HepG2 (cell line): Measurements from ENCODE around the gene LPAR1. TPM values are rescaled to one million over a fixed set of nuclear protein-coding genes. Genes with fewer than 3 reads are reported as not detected.

Source experiments
- ATAC-seq: fragments of 200-7000 bp; cut with Tn5 transposase; 3 replicates; pipeline ENCODE4 v1.9.1; 2020; ENCODE audit warnings: mild to moderate bottlenecking, moderate library complexity
- BruUV-seq: library from RNA; stranded (reverse); fragments of 400-500 nt; replicated peaks from 2 replicates; lab custom pipeline; 2021; lab: Mats Ljungman, UMichigan
- CTCF ChIA-PET: fragments of 300-600 bp; formaldehyde crosslinking; extraction: SDS; loops from one replicate; lab custom pipeline; 2021; ENCODE audit warnings: low total read pairs, inconsistent platforms, low intra/inter-chr PET ratio; lab: Yijun Ruan, JAX
- POLR2A ChIA-PET: fragments of 350-600 bp; sonication (Branson Sonifier 250); formaldehyde crosslinking; loops from one replicate; lab custom pipeline; 2020; ENCODE audit warnings: antibody characterized with exemption, inconsistent platforms; lab: Yijun Ruan, JAX
- DNase-seq: peaks from one replicate; pipeline ENCODE4 v3.0.0-alpha.2; 2015; ENCODE audit warnings: low spot score
- FAIRE-seq: peaks from 3 replicates; lab custom pipeline; 2011; peaks lifted over from hg19 to GRCh38; lab: Jason Lieb, UNC
- H2AFZ ChIP-seq: one replicate; pipeline ENCODE4 v1.6.1; 2011; ENCODE audit warnings: low read length, inconsistent platforms
- H3K27ac ChIP-seq: fragments of 300-600 bp; 3 replicates; pipeline ENCODE4 v1.8.0; 2011; ENCODE audit warnings: mixed run types, mild to moderate bottlenecking, mixed read lengths, low read length, inconsistent platforms; ENCODE audit not compliant: insufficient read depth; ENCODE audit errors: extremely low read length
- H3K27me3 ChIP-seq, 2 experiments: fragments of 200-600 bp in 1 of 2; 2 replicates in 1 of 2; 3 replicates in 1 of 2; pipeline versions ENCODE4 v1.6.0 to v1.8.0; 2011; ENCODE audit warnings: low read length in 2 of 2, mild to moderate bottlenecking in 2 of 2, moderate library complexity in 2 of 2, inconsistent platforms in 1 of 2; ENCODE audit not compliant: insufficient read depth in 2 of 2, control insufficient read depth in 1 of 2
- H3K36me3 ChIP-seq, 2 experiments: fragments of 200-600 bp in 1 of 2; replicated peaks in 1 of 2; 2 replicates in 1 of 2; 3 replicates in 1 of 2; pipeline versions ENCODE4 v1.5.1 to v1.8.0; 2011; ENCODE audit warnings: low read length in 2 of 2, inconsistent platforms in 1 of 2; ENCODE audit not compliant: insufficient read depth in 2 of 2, control insufficient read depth in 1 of 2
- H3K4me1 ChIP-seq: 2 replicates; pipeline ENCODE4 v1.5.1; 2012; ENCODE audit warnings: low read length, inconsistent platforms; ENCODE audit not compliant: insufficient read depth
- H3K4me2 ChIP-seq: 2 replicates; pipeline ENCODE4 v1.6.0; 2011; ENCODE audit warnings: low read depth, low read length, inconsistent platforms
- H3K4me3 ChIP-seq, 3 experiments: fragments of 200-600 bp in 1 of 3; sonication (generic), shearing (Covaris generic) in 1 of 3; replicated peaks in 1 of 3; 2 replicates each; pipeline ENCODE4 v1.5.1; 2011 to 2016; ENCODE audit warnings: low read length in 3 of 3, inconsistent platforms in 2 of 3, low read depth in 2 of 3, mild to moderate bottlenecking in 2 of 3, control low read depth in 1 of 3, mixed read lengths in 1 of 3; ENCODE audit not compliant: insufficient read depth in 1 of 3
- H3K79me2 ChIP-seq: one replicate; pipeline ENCODE4 v1.6.1; 2011; ENCODE audit warnings: low read length, inconsistent platforms; ENCODE audit not compliant: insufficient read depth
- H3K9ac ChIP-seq: 2 replicates; pipeline ENCODE4 v1.6.0; 2011; ENCODE audit warnings: mild to moderate bottlenecking, low read depth, low read length, inconsistent platforms; ENCODE audit not compliant: insufficient read depth
- H3K9me3 ChIP-seq: 2 replicates; pipeline ENCODE4 v1.5.1; 2012; ENCODE audit warnings: mild to moderate bottlenecking, low read length
- H4K20me1 ChIP-seq: 2 replicates; pipeline ENCODE4 v1.6.0; 2011; ENCODE audit warnings: inconsistent platforms, mild to moderate bottlenecking, low read length, moderate library complexity; ENCODE audit not compliant: insufficient read depth
- CBFB ChIP-seq: sonication (generic); formaldehyde crosslinking; IDR thresholded peaks from 2 replicates; pipeline ENCODE4 v1.4.0; 2020; ENCODE audit warnings: missing genetic modification reagents
- CBX2 ChIP-seq, 2 experiments: fragments of 200-600 bp in 1 of 2; sonication (generic); formaldehyde crosslinking in 1 of 2; IDR thresholded peaks; 2 replicates each; pipeline versions ENCODE4 v1.7.0 to v1.8.1; 2018 to 2022; ENCODE audit warnings: low read depth in 2 of 2, low read length in 1 of 2, mild to moderate bottlenecking in 1 of 2, missing genetic modification reagents in 1 of 2
- ELF3 ChIP-seq: IDR thresholded peaks from 2 replicates; pipeline ENCODE4 v1.6.1; 2016; ENCODE audit warnings: missing genetic modification reagents, missing compliant biosample characterization
- EZH2 ChIP-seq: conservative IDR thresholded peaks from 2 replicates; pipeline ENCODE4 v1.6.1; 2012; ENCODE audit warnings: mild to moderate bottlenecking, low read depth, low read length, moderate library complexity
- HHEX ChIP-seq: IDR thresholded peaks from 2 replicates; pipeline ENCODE4 v1.6.1; 2016; ENCODE audit warnings: control low read depth
- HOMEZ ChIP-seq: IDR thresholded peaks from 2 replicates; pipeline ENCODE4 v1.6.1; 2016; ENCODE audit warnings: low read depth
- MED1 ChIP-seq: sonication (generic); formaldehyde crosslinking; IDR thresholded peaks from 2 replicates; pipeline ENCODE4 v1.4.0; 2020; ENCODE audit warnings: missing genetic modification reagents
- MLX ChIP-seq: IDR thresholded peaks from 2 replicates; pipeline ENCODE4 v1.6.1; 2016
- NFIC ChIP-seq: IDR thresholded peaks from 2 replicates; pipeline ENCODE4 v1.6.1; 2012; ENCODE audit warnings: mild to moderate bottlenecking, low read length, inconsistent platforms
- PAWR ChIP-seq: sonication (generic); formaldehyde crosslinking; IDR thresholded peaks from 2 replicates; pipeline ENCODE4 v1.4.0; 2020; ENCODE audit warnings: missing genetic modification reagents, mild to moderate bottlenecking, borderline replicate concordance
- PHF20 ChIP-seq: sonication (generic); formaldehyde crosslinking; IDR thresholded peaks from 2 replicates; pipeline ENCODE4 v1.5.0; 2020; ENCODE audit warnings: mild to moderate bottlenecking, missing genetic modification reagents
- RXRB ChIP-seq: IDR thresholded peaks from 2 replicates; pipeline ENCODE4 v1.6.1; 2016; ENCODE audit warnings: borderline replicate concordance, missing genetic modification reagents, missing compliant biosample characterization
- TEAD2 ChIP-seq: sonication (generic); formaldehyde crosslinking; IDR thresholded peaks from 2 replicates; pipeline ENCODE4 v1.9.0; 2021; ENCODE audit warnings: missing genetic modification reagents
- THAP8 ChIP-seq: sonication (generic); formaldehyde crosslinking; IDR thresholded peaks from 2 replicates; pipeline ENCODE4 v1.5.1; 2020; ENCODE audit warnings: missing genetic modification reagents, mild to moderate bottlenecking, borderline replicate concordance
- U2AF2 ChIP-seq: fragments of 200-400 bp; formaldehyde crosslinking; IDR thresholded peaks from 2 replicates; pipeline ENCODE4 v1.6.1; 2017; ENCODE audit warnings: low read depth, mild to moderate bottlenecking, low read length
- ZMYM4 ChIP-seq: sonication (generic); formaldehyde crosslinking; IDR thresholded peaks from 2 replicates; pipeline ENCODE4 v1.8.1; 2023; ENCODE audit warnings: mild to moderate bottlenecking, missing genetic modification reagents
- ZNF570 ChIP-seq: sonication (generic); formaldehyde crosslinking; IDR thresholded peaks from 2 replicates; pipeline ENCODE4 v1.4.0; 2020; ENCODE audit warnings: mild to moderate bottlenecking, missing genetic modification reagents, borderline replicate concordance
- ZNF687 ChIP-seq: sonication (generic); formaldehyde crosslinking; IDR thresholded peaks from 2 replicates; pipeline ENCODE4 v1.5.1; 2020; ENCODE audit warnings: mild to moderate bottlenecking, missing genetic modification reagents, moderate library complexity
- ZNF775 ChIP-seq: sonication (generic); formaldehyde crosslinking; IDR thresholded peaks from 2 replicates; pipeline ENCODE4 v1.4.0; 2020; ENCODE audit warnings: missing genetic modification reagents, mild to moderate bottlenecking, moderate library complexity, borderline replicate concordance
- WGBS: methylation state at CpG from one replicate; pipeline ENCODE4 v1.1.6; 2017; ENCODE audit warnings: low lambda C conversion rate; 5-methylcytosine and 5-hydroxymethylcytosine counted together
- in situ Hi-C: cut with HindIII; loops from 2 replicates; pipeline ENCODE4 v1.10.0; 2017; ENCODE audit warnings: low pct_unique_long_range_greater_than_20kb; ENCODE audit not compliant: extremely low pct_ligation_motif_present
- intact Hi-C: fragments of 100-400 bp; cut with micrococcal nuclease; formaldehyde crosslinking; loops from one replicate; pipeline ENCODE4 v1.10.0; 2022; ENCODE audit not compliant: unreplicated experiment
- polyA plus RNA-seq, 8 experiments: library from polyadenylated mRNA; depleted of rRNA in 3 of 8; stranded (reverse) in 7 of 8; unstranded in 1 of 8; fragments of >200 nt; fragmentation: Illumina TruSeq in 4 of 8; extraction: Trizol in 4 of 8; gene quantifications; 2 replicates each; pipeline versions ENCODE4 v1.2.1 to v1.2.3, GENCODE V29; 2011 to 2016; ENCODE audit warnings: low read depth in 4 of 8, missing spikeins in 1 of 8, mixed read lengths in 1 of 8; ENCODE audit not compliant: insufficient read depth in 1 of 8
- total RNA-seq, 5 experiments: library from RNA; depleted of rRNA; stranded (reverse); fragments of >200 nt; fragmentation: Illumina TruSeq; extraction: Trizol; gene quantifications; 2 replicates each; pipeline ENCODE4 v1.2.3, GENCODE V29; 2016; ENCODE audit warnings: low read depth in 1 of 5

LPAR1 gene
- total and polyA plus RNA-seq, 2 of the 13 experiments (the other 11 are each of a cell fraction or from before 2014, with no cell fraction given) = not detected

GRCh38 chr9:111076042-111076441, 37.8 kb upstream of the LPAR1 start (continued):
- TF ChIP-seq MLX (CRISPR knock-in tag) (no peak), ELF3 (no peak), PHF20 (no peak), ZMYM4 (CRISPR knock-in tag) (no peak), HHEX (no peak), ZNF570 (CRISPR knock-in tag) (no peak), EZH2 (no peak), U2AF2 (no peak), CBFB (CRISPR knock-in tag) (no peak), MED1 (CRISPR knock-in tag) (no peak)

GRCh38 chr9:111074395-111074794, 36.1 kb upstream of the LPAR1 start:
- in situ Hi-C loops = no loop called here
- Histone ChIP-seq H3K27me3 (no peaks in the 10 kb centered on the region), H3K27ac (no peak overlapping the region), H3K9me3 (no peaks in the 10 kb centered on the region), H4K20me1 (no peaks in the 10 kb centered on the region), H2AFZ (no peak overlapping the region), H3K9ac (no peak overlapping the region), H3K36me3 (no peaks in the 10 kb centered on the region), H3K4me3 (no peak overlapping the region), H3K79me2 (no peaks in the 10 kb centered on the region), H3K4me2 (no peak overlapping the region), H3K4me1 (no peaks in the 10 kb centered on the region)
- CTCF ChIA-PET = no interaction called here
- POLR2A ChIA-PET = no interaction called here
- intact Hi-C loops = no loop called here
- DNase-seq = no peak
- ATAC-seq = no peak
- no peak for FAIRE-seq
- no TSS peak for BruUV-seq
- WGBS = 0% methylated on average over 3 of the region's 3 CpGs
- TF ChIP-seq ZNF775 (CRISPR knock-in tag) (no peak), RXRB (CRISPR knock-in tag) (no peak), NFIC (no peak), THAP8 (CRISPR knock-in tag) (no peak), PAWR (CRISPR knock-in tag) (no peak), ZNF687 (CRISPR knock-in tag) (no peak), TEAD2 (CRISPR knock-in tag) (no peak), CBX2 (IDR thresholded peaks at IDR 0.05; ENCODE audit: low read depth, low read length) (no peak), CBX2 (CRISPR knock-in tag; IDR thresholded peaks at IDR 0.05; ENCODE audit: low read depth) (no peak), HOMEZ (CRISPR knock-in tag) (no peak)
